Head of caudate nucleus (tissue), 42 donors: ENCODE data around the gene CCT6A.
A peak's percentile ranks its signal among the peaks of the same experiment; 100 is the strongest.
"Not testable (repeated sequence)": the region's sequence is repeated elsewhere in the genome, so short reads cannot be mapped to it uniquely, and the experiment has no call there.

Experiments
- DNase-seq, 42 donors: peaks; one replicate each; pipeline versions ENCODE4 v3.0.0 to v3.0.0-alpha.2; 2020 to 2021; ENCODE audit warnings: mixed read lengths in 7 of 42
- intact Hi-C: fragments of 100-400 bp; cut with DNase I; formaldehyde crosslinking; loops from one replicate; pipeline ENCODE4 v1.15.0; 2022

CCT6A gene

GRCh38 chr7:56047446-56048116 lies 4.0 kb upstream of the CCT6A start:
- intact Hi-C loops, DNase-seq: not testable (repeated sequence)

- intact Hi-C loops, result no loop called here
- DNase-seq, result no peak
Observed at GRCh38 chr7:56048245-56048644, 3.3 kb upstream of the CCT6A start.

- DNase-seq, intact Hi-C loops: not testable (repeated sequence)
Observed at GRCh38 chr7:56048763-56049162, 2.8 kb upstream of the CCT6A start.

- intact Hi-C loops, result loop anchor here (2.0 kb wide), 2 partner anchors 14 to 86 kb away; partner anchors contain the start of genes NIPSNAP2 and SUMF2
Observed at GRCh38 chr7:56051053-56051338, 569 bp upstream of the CCT6A start.

GRCh38 chr7:56053379-56053778 lies 1.8 kb downstream of the CCT6A start:
- DNase-seq, result no peak
- intact Hi-C loops, result no loop called here

More at GRCh38 chr7:56051053-56051338, 569 bp upstream of the CCT6A start:
- no peak for DNase-seq

- intact Hi-C loops, result no loop called here
- DNase-seq, result no peak
Observed at GRCh38 chr7:56053993-56054392, 2.4 kb downstream of the CCT6A start.

GRCh38 chr7:56062382-56062781 lies 10.8 kb downstream of the CCT6A start:
- intact Hi-C loops, result no loop called here
- no peak for DNase-seq

- DNase-seq, result no peak
- intact Hi-C loops, result no loop called here
Observed at GRCh38 chr7:56063500-56063881, 11.9 kb downstream of the CCT6A start.

- DNase-seq, result peak; percentile 75 to 96 (median 92)
- intact Hi-C loops, result loop anchor here (2.0 kb wide), 1 partner anchor 13 kb away; the partner anchor contains the start of genes CCT6A and PSPH
Observed at GRCh38 chr7:56063882-56064625, 12.5 kb downstream of the CCT6A start, which contains the start of gene SUMF2. Gene SUMF2, plus strand, starts transcription at chr7:56064286. Its CDS starts 26 bp downstream, at chr7:56064312.

- intact Hi-C loops, result not testable (repeated sequence)
- DNase-seq, result peak in 2 of 42 donors; percentile 14 to 22
Observed at GRCh38 chr7:56066376-56066775, 14.8 kb downstream of the CCT6A start.

GRCh38 chr7:56074371-56074791 lies 22.8 kb downstream of the CCT6A start:
- peak; percentile 45 to 90 (median 76) for DNase-seq
- intact Hi-C loops, result no loop called here

GRCh38 chr7:56077681-56078080 lies 26.1 kb downstream of the CCT6A start:
- intact Hi-C loops, result loop anchor here (5.0 kb wide), 2 partner anchors 70 to 435 kb away; no protein-coding TSS in a partner anchor

GRCh38 chr7:56078196-56078595 lies 26.6 kb downstream of the CCT6A start:
- DNase-seq, result peak in 2 of 42 donors; percentile 15 to 42

More at GRCh38 chr7:56077681-56078080, 26.1 kb downstream of the CCT6A start:
- DNase-seq, result peak in 2 of 42 donors; percentile 5 to 29

GRCh38 chr7:56079450-56080185 lies 28.1 kb downstream of the CCT6A start:
- peak; percentile 64 to 93 (median 85) for DNase-seq
- intact Hi-C loops, result loop anchor here (5.0 kb wide), 2 partner anchors 72 to 437 kb away; no protein-coding TSS in a partner anchor

More at GRCh38 chr7:56078196-56078595, 26.6 kb downstream of the CCT6A start:
- intact Hi-C loops, result loop anchor here (5.0 kb wide), 2 partner anchors 71 to 436 kb away; no protein-coding TSS in a partner anchor

GRCh38 chr7:56080726-56081435 lies 29.3 kb downstream of the CCT6A start:
- intact Hi-C loops, result not testable (repeated sequence)
- DNase-seq, result peak in 1 of 42 donors; percentile 3

GRCh38 chr7:56081626-56082340 lies 30.2 kb downstream of the CCT6A start:
- peak in 2 of 42 donors; percentile 22 to 30 for DNase-seq
- intact Hi-C loops, result no loop called here

GRCh38 chr7:56083150-56083785 lies 31.7 kb downstream of the CCT6A start:
- peak in 41 of 42 donors; percentile 37 to 86 (median 67) for DNase-seq
- intact Hi-C loops, result no loop called here
